NCI-H1048 (cell line): Measurements from ENCODE around the gene RNF186.
"Not testable (repeated sequence)": the region's sequence is repeated elsewhere in the genome, so short reads cannot be mapped to it uniquely, and the experiment has no call there.

Experiments used
- DNase-seq: peaks from one replicate; lab custom pipeline; 2025; lab: John Stamatoyannopoulos, UW

RNF186 gene

GRCh38 chr1:19814681-19815503 is at the start of gene RNF186:
Gene RNF186 (minus strand): TSS chr1:19815283. CDS start chr1:19815101, 182 bp downstream.
- DNase-seq: no peak

- DNase-seq: no peak
Observed at GRCh38 chr1:19864570-19865160, 49.6 kb upstream of the RNF186 start.

GRCh38 chr1:19862944-19863343 is 47.9 kb upstream of the RNF186 start:
- no peak for DNase-seq

- no peak for DNase-seq
Observed at GRCh38 chr1:19861842-19862530, 46.9 kb upstream of the RNF186 start.

GRCh38 chr1:19861034-19861433 is 46.0 kb upstream of the RNF186 start:
- DNase-seq: peak; percentile 40

GRCh38 chr1:19860418-19860817 is 45.3 kb upstream of the RNF186 start:
- DNase-seq: no peak

- no peak for DNase-seq
Observed at GRCh38 chr1:19859876-19860275, 44.8 kb upstream of the RNF186 start.

GRCh38 chr1:19858893-19859292 is 43.8 kb upstream of the RNF186 start:
- no peak for DNase-seq

GRCh38 chr1:19854866-19855265 is 39.8 kb upstream of the RNF186 start:
- DNase-seq: no peak

- DNase-seq: no peak
Observed at GRCh38 chr1:19852036-19852435, 37.0 kb upstream of the RNF186 start.

GRCh38 chr1:19850214-19850613 is 35.1 kb upstream of the RNF186 start:
- no peak for DNase-seq

GRCh38 chr1:19849307-19849706 is 34.2 kb upstream of the RNF186 start:
- DNase-seq: not testable (repeated sequence)

- DNase-seq: not testable (repeated sequence)
Observed at GRCh38 chr1:19847334-19847733, 32.3 kb upstream of the RNF186 start.

- DNase-seq: no peak
Observed at GRCh38 chr1:19846338-19846737, 31.3 kb upstream of the RNF186 start.

- no peak for DNase-seq
Observed at GRCh38 chr1:19845555-19845954, 30.5 kb upstream of the RNF186 start.

GRCh38 chr1:19844731-19845495 is 29.8 kb upstream of the RNF186 start:
- DNase-seq: no peak

- no peak for DNase-seq
Observed at GRCh38 chr1:19840228-19840627, 25.1 kb upstream of the RNF186 start.

- no peak for DNase-seq
Observed at GRCh38 chr1:19837866-19838265, 22.8 kb upstream of the RNF186 start.

GRCh38 chr1:19835578-19835977 is 20.5 kb upstream of the RNF186 start:
- no peak for DNase-seq

GRCh38 chr1:19831441-19831840 is 16.4 kb upstream of the RNF186 start:
- no peak for DNase-seq

- DNase-seq: no peak
Observed at GRCh38 chr1:19828546-19828945, 13.5 kb upstream of the RNF186 start.

GRCh38 chr1:19825298-19825697 is 10.2 kb upstream of the RNF186 start:
- no peak for DNase-seq
